CD14-positive monocyte (primary cell): ENCODE data around the gene STARD5. TPM values are rescaled to one million over a fixed set of nuclear protein-coding genes. Genes with fewer than 3 reads are reported as not detected.

ENCODE experiments used
- DNase-seq, 3 donors: peaks; one replicate each; pipeline ENCODE4 v3.0.0-alpha.2; 2011 to 2022
- H2AFZ ChIP-seq: 2 replicates; pipeline ENCODE4 v1.6.0; 2012; ENCODE audit warnings: mild to moderate bottlenecking, low read depth, low read length, inconsistent platforms; ENCODE audit not compliant: insufficient read depth, poor library complexity, severe bottlenecking
- H3K27ac ChIP-seq, 2 donors: 1 replicate in 1 of 2; 2 replicates in 1 of 2; pipeline ENCODE4 v1.5.1; 2012 to 2013; ENCODE audit warnings: low read length in 2 of 2, control low read depth in 1 of 2, inconsistent platforms in 1 of 2, low read depth in 1 of 2, mild to moderate bottlenecking in 1 of 2
- H3K27me3 ChIP-seq, 2 donors: one replicate each; pipeline versions ENCODE4 v1.6.0 to v1.6.1; 2011 to 2013; ENCODE audit warnings: low read length in 2 of 2; ENCODE audit not compliant: control insufficient read depth in 2 of 2, insufficient read depth in 2 of 2
- H3K36me3 ChIP-seq, 2 donors: replicated peaks in 1 of 2; 1 replicate in 1 of 2; 2 replicates in 1 of 2; pipeline versions ENCODE4 v1.5.1 to v1.6.1; 2012 to 2013; ENCODE audit warnings: low read length in 2 of 2, control low read depth in 1 of 2, inconsistent platforms in 1 of 2, mild to moderate bottlenecking in 1 of 2; ENCODE audit not compliant: insufficient read depth in 2 of 2, control insufficient read depth in 1 of 2
- H3K4me1 ChIP-seq, 2 donors: 1 replicate in 1 of 2; 2 replicates in 1 of 2; pipeline versions ENCODE4 v1.5.1 to v1.6.1; 2012 to 2013; ENCODE audit warnings: low read length in 2 of 2, control low read depth in 1 of 2, inconsistent platforms in 1 of 2, mild to moderate bottlenecking in 1 of 2, moderate library complexity in 1 of 2; ENCODE audit not compliant: insufficient read depth in 2 of 2, control insufficient read depth in 1 of 2
- H3K4me2 ChIP-seq: replicated peaks from 2 replicates; pipeline ENCODE3; 2012; ENCODE audit warnings: low read length, moderate library complexity, mild to moderate bottlenecking; ENCODE audit not compliant: poor library complexity, severe bottlenecking; ENCODE audit errors: extremely low read depth
- H3K4me3 ChIP-seq, 3 experiments: fragments of 200-600 bp in 1 of 3; sonication (generic) in 1 of 3; replicated peaks in 1 of 3; 1 replicate in 2 of 3; 2 replicates in 1 of 3; pipeline ENCODE4 v1.5.1; 2011 to 2013; ENCODE audit warnings: low read length in 3 of 3, mild to moderate bottlenecking in 3 of 3, control low read depth in 2 of 3, low read depth in 2 of 3, inconsistent platforms in 1 of 3, moderate library complexity in 1 of 3
- H3K79me2 ChIP-seq: 2 replicates; pipeline ENCODE4 v1.6.0; 2012; ENCODE audit warnings: mild to moderate bottlenecking, control low read depth, inconsistent platforms, low read length, moderate library complexity; ENCODE audit not compliant: insufficient read depth
- H3K9ac ChIP-seq: 2 replicates; pipeline ENCODE4 v1.6.0; 2017; ENCODE audit warnings: low read length, mild to moderate bottlenecking; ENCODE audit not compliant: insufficient read depth, poor library complexity, severe bottlenecking
- H3K9me3 ChIP-seq, 2 donors: replicated peaks in 1 of 2; 1 replicate in 1 of 2; 2 replicates in 1 of 2; pipeline versions ENCODE4 v1.5.1 to v1.6.1; 2012 to 2013; ENCODE audit warnings: low read length in 2 of 2, control low read depth in 1 of 2; ENCODE audit not compliant: control insufficient read depth in 1 of 2, insufficient read depth in 1 of 2
- H4K20me1 ChIP-seq: 2 replicates; pipeline ENCODE4 v1.6.0; 2012; ENCODE audit warnings: mild to moderate bottlenecking, low read length, control low read depth, moderate library complexity; ENCODE audit not compliant: insufficient read depth
- H3K27ac Mint-ChIP-seq, 7 donors: one replicate each; pipeline ENCODE4 v1.8.0; 2020; ENCODE audit warnings: mild to moderate bottlenecking in 7 of 7, mixed read lengths in 7 of 7, moderate library complexity in 6 of 7, inconsistent platforms in 2 of 7
- H3K27me3 Mint-ChIP-seq, 3 donors: one replicate each; pipeline ENCODE4 v1.8.0; 2021 to 2022; ENCODE audit warnings: low read depth in 3 of 3, mild to moderate bottlenecking in 3 of 3, mixed read lengths in 3 of 3, moderate library complexity in 3 of 3, inconsistent platforms in 1 of 3
- H3K36me3 Mint-ChIP-seq, 2 donors: one replicate each; pipeline ENCODE4 v1.8.0; 2020; ENCODE audit warnings: mixed read lengths in 2 of 2, inconsistent platforms in 1 of 2, mild to moderate bottlenecking in 1 of 2
- H3K4me1 Mint-ChIP-seq: one replicate; pipeline ENCODE4 v1.8.0; 2020; ENCODE audit warnings: mild to moderate bottlenecking, mixed read lengths
- H3K4me3 Mint-ChIP-seq, 2 donors: one replicate each; pipeline ENCODE4 v1.8.0; 2020; ENCODE audit warnings: mild to moderate bottlenecking in 2 of 2, mixed read lengths in 2 of 2, moderate library complexity in 1 of 2
- H3K9me3 Mint-ChIP-seq, 7 donors: one replicate each; pipeline ENCODE4 v1.8.0; 2020 to 2022; ENCODE audit warnings: mixed read lengths in 7 of 7, mild to moderate bottlenecking in 6 of 7, moderate library complexity in 6 of 7, inconsistent platforms in 2 of 7
- CTCF ChIP-seq: fragments of 200-600 bp; IDR thresholded peaks from one replicate; pipeline ENCODE4 v1.8.0; 2022; ENCODE audit warnings: antibody characterized with exemption, mild to moderate bottlenecking
- WGBS: methylation state at CpG from one replicate; pipeline ENCODE4 v1.1.5; 2013; ENCODE audit warnings: missing lambda C conversion rate; ENCODE audit not compliant: insufficient coverage; 5-methylcytosine and 5-hydroxymethylcytosine counted together
- intact Hi-C, 2 donors: fragments of 100-400 bp; cut with micrococcal nuclease; formaldehyde crosslinking; loops; one replicate each; pipeline versions ENCODE4 v1.15.0 to v1.15.1; 2023
- polyA plus RNA-seq, 3 donors: library from polyadenylated mRNA; depleted of rRNA in 1 of 3; unstranded in 2 of 3; stranded (reverse) in 1 of 3; fragments of 300-500 nt in 2 of 3; fragments of >200 nt in 1 of 3; fragmentation: Illumina TruSeq in 2 of 3; gene quantifications; 1 replicate in 2 of 3; 2 replicates in 1 of 3; pipeline ENCODE4 v1.2.3, GENCODE V29; 2012 to 2021

STARD5 gene
- polyA plus RNA-seq, 3 donors: 1.5 to 15.1 (median 2.5) TPM

GRCh38 chr15:81276967-81277366 lies 47.0 kb downstream of the STARD5 start:
- Mint-ChIP-seq H3K27me3 (no peaks in the 10 kb centered on the region), H3K36me3 (peaks cover 3% of the 10 kb centered on the region in 2 donors), H3K27ac (no peak overlapping the region), H3K9me3 (peaks cover 5 to 13% (median 9%) of the 10 kb centered on the region in 7 donors), H3K4me3 (no peak overlapping the region), H3K4me1 (peaks cover 8% of the 10 kb centered on the region)
- Histone ChIP-seq H3K4me1 (no peaks in the 10 kb centered on the region), H4K20me1 (no peaks in the 10 kb centered on the region), H3K9ac (no peak overlapping the region), H3K27me3 (no peaks in the 10 kb centered on the region), H3K36me3 (no peaks in the 10 kb centered on the region), H3K27ac (no peak overlapping the region), H3K79me2 (no peaks in the 10 kb centered on the region), H3K9me3 (peaks cover 0 to 4% of the 10 kb centered on the region in 2 donors), H3K4me2 (no peak overlapping the region), H3K4me3 (no peak overlapping the region), H2AFZ (no peak overlapping the region)
- TF ChIP-seq CTCF: no peak
- DNase-seq: no peak
- intact Hi-C loops: loop anchor here (5.0 kb wide), 2 partner anchors 45 to 60 kb away; partner anchors contain the start of gene STARD5 (in 1 of the 2)
- 92% methylated on average over 2 of the region's 2 CpGs for WGBS

GRCh38 chr15:81275711-81276392 lies 48.1 kb downstream of the STARD5 start:
- Histone ChIP-seq H3K79me2 (no peaks in the 10 kb centered on the region), H4K20me1 (no peaks in the 10 kb centered on the region), H3K27ac (no peak overlapping the region), H3K4me3 (no peak overlapping the region), H3K9ac (no peak overlapping the region), H3K27me3 (no peaks in the 10 kb centered on the region), H3K4me2 (no peak overlapping the region), H3K36me3 (no peaks in the 10 kb centered on the region), H3K4me1 (no peaks in the 10 kb centered on the region), H2AFZ (no peak overlapping the region), H3K9me3 (peaks cover 0 to 4% of the 10 kb centered on the region in 2 donors)
- Mint-ChIP-seq H3K9me3 (peaks cover 7 to 13% (median 9%) of the 10 kb centered on the region in 7 donors), H3K36me3 (peaks cover 3% of the 10 kb centered on the region in 2 donors), H3K27me3 (no peaks in the 10 kb centered on the region), H3K4me3 (no peak overlapping the region), H3K27ac (peak overlapping the region in 1 of 7 donors; percentile 17), H3K4me1 (peaks cover 6% of the 10 kb centered on the region)
- intact Hi-C loops: loop anchor here (2.0 to 5.0 kb wide), 3 partner anchors 46 to 125 kb away; partner anchors contain the start of gene STARD5 (in 1 of the 2)
- no peak for DNase-seq
- no peak for TF ChIP-seq CTCF
- WGBS: no CpG with 5 or more reads among the region's 3 CpGs
